Upper lobe of left lung (tissue), 6 donors: ENCODE results near the gene ACP2. TPM values are rescaled to one million over a fixed set of nuclear protein-coding genes. Genes with fewer than 3 reads are reported as not detected.
A peak's percentile ranks its signal among the peaks of the same experiment; 100 is the strongest.

Experiments used
- ATAC-seq, 2 donors: fragments of 200-7000 bp; cut with Tn5 transposase; one replicate each; pipeline ENCODE4 v1.9.1; 2022; ENCODE audit warnings: mild to moderate bottlenecking in 2 of 2, moderate library complexity in 2 of 2; ENCODE audit not compliant: low FRiP score in 2 of 2
- DNase-seq, 2 donors: peaks; one replicate each; pipeline ENCODE4 v3.0.0-alpha.2; 2019 to 2020
- H3K27ac ChIP-seq, 4 donors: fragments of 200-600 bp; sonication (generic); one replicate each; pipeline ENCODE4 v1.5.1; 2016 to 2019
- H3K27me3 ChIP-seq, 4 donors: fragments of 200-600 bp; sonication (generic); one replicate each; pipeline ENCODE4 v1.5.1; 2017 to 2019
- H3K36me3 ChIP-seq, 4 donors: fragments of 200-600 bp; sonication (generic); one replicate each; pipeline ENCODE4 v1.5.1; 2016 to 2019
- H3K4me1 ChIP-seq, 4 donors: fragments of 200-600 bp; sonication (generic); one replicate each; pipeline ENCODE4 v1.5.1; 2018 to 2019
- H3K4me3 ChIP-seq, 4 donors: fragments of 200-600 bp; sonication (generic); one replicate each; pipeline ENCODE4 v1.5.1; 2017 to 2019; ENCODE audit warnings: mild to moderate bottlenecking in 2 of 4, moderate library complexity in 1 of 4
- H3K9me3 ChIP-seq, 4 donors: fragments of 200-600 bp; sonication (generic); one replicate each; pipeline ENCODE4 v1.5.1; 2018 to 2019
- CTCF ChIP-seq, 6 experiments: fragments of 450-650 bp in 4 of 6; fragments of 200-600 bp in 2 of 6; sonication (generic) in 2 of 6; IDR thresholded peaks; one replicate each; pipeline ENCODE4 v1.5.1; 2016 to 2019; ENCODE audit warnings: antibody characterized with exemption in 6 of 6
- EP300 ChIP-seq, 4 donors: sonication (generic); formaldehyde crosslinking; IDR thresholded peaks; one replicate each; pipeline ENCODE4 v1.5.1; 2017; ENCODE audit warnings: antibody characterized with exemption in 4 of 4, control low read depth in 2 of 4
- POLR2A ChIP-seq, 4 donors: fragments of 450-650 bp; IDR thresholded peaks; one replicate each; pipeline ENCODE4 v1.5.1; 2016 to 2017; ENCODE audit warnings: antibody characterized with exemption in 4 of 4, mild to moderate bottlenecking in 2 of 4
- POLR2AphosphoS5 ChIP-seq, 2 donors: sonication (generic); formaldehyde crosslinking; IDR thresholded peaks; one replicate each; pipeline ENCODE4 v1.5.1; 2017; ENCODE audit warnings: antibody characterized with exemption in 2 of 2
- WGBS, 2 donors: methylation state at CpG; one replicate each; pipeline ENCODE4 v1.1.5; 2017 to 2018; 5-methylcytosine and 5-hydroxymethylcytosine counted together
- total RNA-seq, 6 donors: library from RNA; depleted of rRNA in 4 of 6; stranded (reverse); fragments of >200 nt in 4 of 6; gene quantifications; one replicate each; pipeline versions ENCODE4 v1.1.0 to v1.2.1, GENCODE V29; 2016 to 2021
- donor health status: DM: no; HTN: no; CAD: no; lungs with moderate emphysema.
- donor health status: DM: no; HTN: yes; CAD: no; lungs with severe emphysema.

Gene ACP2
- 10 to 100 TPM; 37.0 to 78.6 (median 46.5) TPM for total RNA-seq

- Histone ChIP-seq H3K4me1 (peaks cover 23 to 40% (median 29%) of the 10 kb centered on the region in 4 donors), H3K27me3 (no peaks in the 10 kb centered on the region), H3K9me3 (no peaks in the 10 kb centered on the region), H3K36me3 (peaks cover 0 to 23% (median 19%) of the 10 kb centered on the region in 4 donors), H3K27ac (peak within 1 kb of the TSS; percentile 79 to 92 (median 92)), H3K4me3 (peak within 1 kb of the TSS; percentile 64 to 73 (median 68))
- peak; percentile 95 to 96 for DNase-seq
- ATAC-seq = peak; percentile 96 to 97
- TF ChIP-seq CTCF (IDR thresholded peaks at IDR 0.05) (peak in 2 of 6 experiments; percentile 31 to 37), POLR2AphosphoS5 (IDR thresholded peaks at IDR 0.05) (peak; percentile 80 to 82), EP300 (IDR thresholded peaks at IDR 0.05) (peak in 1 of 4 donors; percentile 21), POLR2A (IDR thresholded peaks at IDR 0.05) (peak in 3 of 4 donors; percentile 46 to 82 (median 60))
- 0% methylated on average over 3 to 44 of the region's 45 CpGs for WGBS, 2 donors
Observed at GRCh38 chr11:47248664-47249377, at the start of gene ACP2. Gene ACP2, minus strand, starts transcription at chr11:47248814. Its CDS starts 25 bp downstream, at chr11:47248789.

GRCh38 chr11:47296045-47296444 lies 47.4 kb upstream of the ACP2 start:
- peaks cover 42 to 100% (median 85%) of the 10 kb centered on the region in 4 donors for H3K36me3 ChIP-seq
- no peak for ATAC-seq
- no peaks in the 10 kb centered on the region for H3K27me3 ChIP-seq
- no peaks in the 10 kb centered on the region for H3K4me1 ChIP-seq
- no peak overlapping the region for H3K4me3 ChIP-seq
- no peak for DNase-seq
- H3K27ac ChIP-seq = no peak overlapping the region
- WGBS, 2 donors = 92 to 94% methylated on average over 4 of the region's 4 CpGs
- H3K9me3 ChIP-seq = peaks cover 0 to 8% (median 5%) of the 10 kb centered on the region in 4 donors
- no peak for TF ChIP-seq EP300 (IDR thresholded peaks at IDR 0.05)
- no peak for TF ChIP-seq POLR2AphosphoS5 (IDR thresholded peaks at IDR 0.05)
- no peak for TF ChIP-seq POLR2A (IDR thresholded peaks at IDR 0.05)
- no peak for TF ChIP-seq CTCF (IDR thresholded peaks at IDR 0.05)

GRCh38 chr11:47295385-47295784 lies 46.8 kb upstream of the ACP2 start:
- 94% methylated on average over 5 of the region's 5 CpGs for WGBS, 2 donors
- no peak for ATAC-seq
- H3K36me3 ChIP-seq = peaks cover 48 to 100% (median 90%) of the 10 kb centered on the region in 4 donors

GRCh38 chr11:47289856-47290255 lies 41.2 kb upstream of the ACP2 start:
- no peaks in the 10 kb centered on the region for H3K27me3 ChIP-seq
- H3K36me3 ChIP-seq = peaks cover 67 to 100% (median 95%) of the 10 kb centered on the region in 4 donors
- H3K9me3 ChIP-seq = no peaks in the 10 kb centered on the region
- no peaks in the 10 kb centered on the region for H3K4me1 ChIP-seq
- no peak overlapping the region for H3K4me3 ChIP-seq
- ATAC-seq = no peak
- WGBS, 2 donors = 94 to 95% methylated on average over 15 of the region's 15 CpGs
- TF ChIP-seq POLR2AphosphoS5 (IDR thresholded peaks at IDR 0.05) (no peak), POLR2A (IDR thresholded peaks at IDR 0.05) (no peak), CTCF (IDR thresholded peaks at IDR 0.05) (no peak), EP300 (IDR thresholded peaks at IDR 0.05) (no peak)
- H3K27ac ChIP-seq = no peak overlapping the region
- DNase-seq = peak in 1 of 2 donors; percentile 30

More at GRCh38 chr11:47295385-47295784, 46.8 kb upstream of the ACP2 start:
- H3K27ac ChIP-seq = no peak overlapping the region
- no peak overlapping the region for H3K4me3 ChIP-seq
- H3K4me1 ChIP-seq = no peaks in the 10 kb centered on the region
- DNase-seq = no peak
- TF ChIP-seq POLR2AphosphoS5 (IDR thresholded peaks at IDR 0.05) = no peak
- no peak for TF ChIP-seq CTCF (IDR thresholded peaks at IDR 0.05)
- TF ChIP-seq EP300 (IDR thresholded peaks at IDR 0.05) = no peak
- TF ChIP-seq POLR2A (IDR thresholded peaks at IDR 0.05) = no peak
- no peaks in the 10 kb centered on the region for H3K27me3 ChIP-seq
- peaks cover 0 to 8% (median 5%) of the 10 kb centered on the region in 4 donors for H3K9me3 ChIP-seq
